IPS-NIHi11 (cell line): ENCODE data around the gene ANKRD20A1.
"Not testable (repeated sequence)": the region's sequence is repeated elsewhere in the genome, so short reads cannot be mapped to it uniquely, and the experiment has no call there.

Experiments used
- DNase-seq: peaks from one replicate; pipeline ENCODE4 v3.0.0; 2012; ENCODE audit warnings: mixed read lengths, low spot score

The ANKRD20A1 gene

DNA sequence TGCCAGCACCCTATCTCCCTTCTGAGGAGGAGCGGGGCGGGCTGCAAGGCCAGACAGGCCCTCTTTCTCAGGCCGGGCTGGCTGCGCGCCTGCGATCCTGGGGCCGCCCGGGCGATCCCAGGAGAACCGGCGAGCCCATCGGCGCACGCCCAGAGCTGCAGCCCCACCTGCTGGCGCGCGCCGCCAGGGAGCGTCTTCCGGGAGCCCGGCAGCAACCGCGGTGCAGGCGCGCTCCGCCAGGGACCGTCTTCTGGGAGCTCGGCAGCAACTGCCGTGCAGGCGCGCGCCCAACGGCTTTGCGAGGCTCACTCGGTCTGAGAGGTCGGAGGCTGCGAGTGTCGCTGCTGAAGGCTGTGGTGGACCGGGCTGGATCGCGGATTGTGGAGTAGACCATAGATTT lies at the start of gene ANKRD20A1:
TSS of gene ANKRD20A1 (plus strand) at position 61 of the 400 bp plus-strand sequence. CDS start 496 bp downstream, outside the sequence.
- not testable (repeated sequence) for DNase-seq

DNA sequence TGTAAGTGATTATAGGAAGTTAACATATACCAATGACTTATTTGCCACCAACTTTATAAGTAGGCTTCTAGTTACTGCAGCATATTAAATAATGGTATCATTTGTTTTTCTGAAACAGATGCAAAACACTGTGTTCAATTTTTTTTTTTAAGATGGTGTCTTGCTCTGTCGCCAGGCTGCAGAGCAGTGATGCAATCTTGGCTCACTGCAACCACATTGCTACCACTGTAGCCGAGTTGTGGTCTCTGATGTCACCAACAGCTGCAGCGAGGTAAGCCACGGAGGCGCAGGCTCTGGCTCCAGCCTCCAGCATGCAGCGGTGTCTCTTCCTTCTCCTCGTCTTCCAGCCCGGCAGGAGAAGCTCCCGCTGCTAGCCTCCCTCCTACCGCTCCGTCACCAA lies 26.6 kb upstream of the ANKRD20A1 start:
- DNase-seq, result not testable (repeated sequence)
